NCI-H748 (cell line): ENCODE data around the gene NECAP2.
"Not testable (repeated sequence)": the region's sequence is repeated elsewhere in the genome, so short reads cannot be mapped to it uniquely, and the experiment has no call there.

Source experiments
- DNase-seq: peaks from one replicate; lab custom pipeline; 2025; ENCODE audit not compliant: unreplicated experiment; lab: John Stamatoyannopoulos, UW

NECAP2 gene

GRCh38 chr1:16492937-16493336 lies 52.4 kb downstream of the NECAP2 start:
- DNase-seq = not testable (repeated sequence)

- DNase-seq = not testable (repeated sequence)
These were observed 53.2 kb downstream of the NECAP2 start for GRCh38 chr1:16493731-16494130.

- peak; percentile 3 for DNase-seq
These were observed 57.0 kb downstream of the NECAP2 start for GRCh38 chr1:16497474-16497904.

GRCh38 chr1:16498047-16498446 lies 57.5 kb downstream of the NECAP2 start:
- not testable (repeated sequence) for DNase-seq

- DNase-seq = peak; percentile 89
These were observed 58.3 kb downstream of the NECAP2 start for GRCh38 chr1:16498573-16499413.

GRCh38 chr1:16500466-16500865 lies 59.9 kb downstream of the NECAP2 start:
- not testable (repeated sequence) for DNase-seq

- DNase-seq = not testable (repeated sequence)
These were observed 60.5 kb downstream of the NECAP2 start for GRCh38 chr1:16500975-16501374.

- DNase-seq = not testable (repeated sequence)
These were observed 60.9 kb downstream of the NECAP2 start for GRCh38 chr1:16501446-16501845.

- no peak for DNase-seq
These were observed 63.0 kb downstream of the NECAP2 start for GRCh38 chr1:16503494-16503893.

GRCh38 chr1:16505870-16506269 lies 65.3 kb downstream of the NECAP2 start:
- not testable (repeated sequence) for DNase-seq

- DNase-seq = peak; percentile 19
These were observed 66.0 kb downstream of the NECAP2 start for GRCh38 chr1:16506364-16507136.

- DNase-seq = peak; percentile 17
These were observed 68.4 kb downstream of the NECAP2 start for GRCh38 chr1:16508861-16509445.
